GM19023 (cell line): Measurements from ENCODE around the gene ANK3.

Experiments used
- ATAC-seq: cut with Tn5 transposase; IDR thresholded peaks from one replicate; pipeline ENCODE4 v1.9.1; 2021; ENCODE audit warnings: mild to moderate bottlenecking, moderate library complexity; ENCODE audit not compliant: unreplicated experiment

ANK3 gene

GRCh38 chr10:60389413-60390025 lies at the start of gene ANK3:
Gene ANK3 (minus strand): TSS chr10:60389875. CDS start chr10:60389538, 337 bp downstream.
- ATAC-seq = no peak

GRCh38 chr10:60434418-60435046 lies 44.9 kb upstream of the ANK3 start:
- ATAC-seq = no peak

DNA sequence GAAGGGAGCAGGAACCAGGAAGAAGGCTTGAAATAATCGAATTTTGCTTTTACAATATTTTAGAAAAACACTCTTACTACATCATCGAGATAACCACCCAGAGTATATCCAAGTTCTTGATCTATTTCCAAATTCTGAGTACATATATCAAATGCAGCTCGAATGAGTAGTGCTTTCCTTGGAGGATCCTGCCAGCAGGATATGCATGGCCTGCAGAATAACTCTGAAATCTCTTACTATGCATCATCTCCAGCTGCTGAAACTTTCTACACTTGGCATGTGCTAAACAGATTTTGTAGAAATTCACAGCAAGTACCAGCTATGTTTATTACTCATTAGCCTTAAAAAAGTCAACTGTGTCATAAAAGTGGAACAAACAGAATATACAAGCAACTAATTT lies 44.0 kb upstream of the ANK3 start:
- ATAC-seq = no peak

GRCh38 chr10:60430836-60431597 lies 41.3 kb upstream of the ANK3 start:
- ATAC-seq = no peak

DNA sequence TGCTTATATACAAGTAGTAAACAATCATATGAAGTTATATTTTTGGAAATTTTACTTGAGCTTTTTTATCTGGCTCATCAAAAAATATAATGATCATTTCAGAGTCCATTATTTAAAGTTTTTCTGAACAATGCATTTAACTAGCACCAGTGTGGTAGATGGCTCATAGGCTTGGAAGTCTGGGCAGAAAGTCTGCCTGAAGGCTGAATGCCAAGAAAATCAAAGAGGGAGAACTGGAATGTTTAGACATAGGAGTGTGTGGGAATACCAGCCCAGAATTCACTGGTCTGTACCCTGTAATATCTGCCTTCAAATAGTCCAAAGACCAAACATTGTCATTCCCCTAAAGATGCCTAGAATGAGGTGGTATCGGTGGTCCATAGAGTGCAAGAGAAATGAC lies 40.3 kb upstream of the ANK3 start:
- no peak for ATAC-seq

GRCh38 chr10:60429084-60429849 lies 39.6 kb upstream of the ANK3 start:
- ATAC-seq = no peak

DNA sequence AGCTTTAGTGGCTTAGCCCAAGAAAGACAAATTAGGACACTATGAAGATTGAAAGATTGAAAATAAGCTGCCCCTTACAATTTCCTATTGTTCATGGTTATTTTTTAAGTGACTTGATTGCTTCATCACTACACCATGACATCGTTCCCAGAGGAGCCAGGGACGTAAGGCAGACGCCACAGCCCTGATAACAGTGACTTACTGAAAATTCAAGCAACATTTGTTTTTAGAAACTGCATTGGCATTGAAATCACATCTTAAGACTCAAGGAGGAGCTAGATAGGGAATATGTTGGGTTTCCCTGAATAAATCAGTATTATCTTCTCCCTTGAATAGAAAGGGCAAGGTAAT lies 38.7 kb upstream of the ANK3 start:
- no peak for ATAC-seq

- no peak for ATAC-seq
These were observed 38.2 kb upstream of the ANK3 start for GRCh38 chr10:60427709-60428386.

- ATAC-seq = no peak
These were observed 37.5 kb upstream of the ANK3 start for GRCh38 chr10:60427148-60427547.

GRCh38 chr10:60426425-60426824 lies 36.8 kb upstream of the ANK3 start:
- ATAC-seq = no peak

DNA sequence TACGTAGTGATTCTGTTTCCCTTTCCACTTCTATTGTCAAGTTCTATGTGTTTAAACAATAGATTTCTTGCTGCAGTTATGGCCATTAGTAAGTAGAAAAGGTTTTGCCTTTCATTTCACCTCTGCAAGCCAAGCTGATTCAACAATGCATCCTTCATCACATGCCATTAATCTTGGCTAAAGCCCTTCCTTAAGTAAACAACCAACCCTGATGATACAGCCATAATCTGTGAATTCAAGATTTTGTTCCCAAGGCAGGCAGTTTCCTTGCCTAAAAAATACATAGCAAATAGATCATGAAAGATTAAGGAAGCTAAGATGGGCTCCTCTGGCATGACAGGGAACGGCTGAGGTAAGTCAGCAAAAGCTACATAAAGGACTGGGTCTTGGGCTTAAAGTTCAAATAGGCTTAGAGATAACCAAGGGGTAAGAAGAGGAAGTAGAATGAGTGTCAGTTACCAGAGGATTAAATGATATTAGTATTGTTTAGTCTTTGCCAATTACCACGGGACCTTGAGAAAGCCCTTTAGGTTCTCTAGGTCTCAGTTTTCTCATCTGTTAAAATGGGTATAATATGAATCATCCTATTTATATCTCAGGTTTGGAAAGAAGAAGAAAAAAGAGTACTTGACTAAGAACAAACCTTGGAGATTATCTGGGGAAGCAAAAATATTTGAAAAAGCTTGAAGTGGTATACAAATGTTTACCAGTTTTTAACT lies 35.9 kb upstream of the ANK3 start:
- ATAC-seq = no peak

- ATAC-seq = no peak
These were observed 35.3 kb upstream of the ANK3 start for GRCh38 chr10:60424971-60425370.

GRCh38 chr10:60423920-60424319 lies 34.2 kb upstream of the ANK3 start:
- ATAC-seq = no peak

- no peak for ATAC-seq
These were observed 33.1 kb upstream of the ANK3 start for GRCh38 chr10:60422809-60423208.

GRCh38 chr10:60420991-60421894 lies 31.6 kb upstream of the ANK3 start:
- no peak for ATAC-seq

DNA sequence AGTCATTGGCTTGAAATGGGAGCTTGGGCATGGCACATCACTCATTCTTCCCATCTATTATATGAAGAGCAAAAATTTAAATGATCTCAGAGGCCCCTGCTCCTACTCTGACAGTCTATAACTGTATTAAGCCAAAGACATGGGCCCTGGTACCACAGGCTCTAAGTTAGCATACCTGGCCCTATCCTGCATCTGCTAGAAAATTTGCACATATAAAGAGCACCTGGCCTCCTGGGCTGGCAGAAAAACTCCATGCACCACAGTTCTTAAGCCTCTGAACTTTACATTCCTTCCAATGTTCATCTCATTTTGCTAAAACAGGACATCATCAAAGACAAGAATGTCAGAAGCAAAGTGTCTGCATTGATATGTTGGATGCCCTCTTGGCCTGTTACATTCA lies 29.6 kb upstream of the ANK3 start:
- no peak for ATAC-seq

DNA sequence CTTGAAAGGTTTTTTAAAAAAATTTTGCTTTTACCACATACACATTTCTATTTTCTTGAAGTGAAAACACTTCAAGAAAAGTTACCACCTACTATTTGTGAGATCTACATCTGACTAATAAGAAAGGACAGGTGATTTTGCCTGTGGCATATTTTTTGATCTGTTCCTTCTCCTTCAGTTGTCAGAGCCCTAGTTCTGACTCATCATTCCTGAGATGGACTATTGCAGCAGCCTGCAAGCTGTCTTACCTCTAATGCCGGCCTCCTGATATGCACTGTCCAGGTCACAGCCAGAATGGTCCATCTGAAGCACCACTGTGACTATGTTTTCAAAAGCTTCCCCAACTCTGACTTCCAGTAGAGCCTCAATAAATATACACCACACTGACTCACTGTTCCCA lies 28.2 kb upstream of the ANK3 start:
- no peak for ATAC-seq

DNA sequence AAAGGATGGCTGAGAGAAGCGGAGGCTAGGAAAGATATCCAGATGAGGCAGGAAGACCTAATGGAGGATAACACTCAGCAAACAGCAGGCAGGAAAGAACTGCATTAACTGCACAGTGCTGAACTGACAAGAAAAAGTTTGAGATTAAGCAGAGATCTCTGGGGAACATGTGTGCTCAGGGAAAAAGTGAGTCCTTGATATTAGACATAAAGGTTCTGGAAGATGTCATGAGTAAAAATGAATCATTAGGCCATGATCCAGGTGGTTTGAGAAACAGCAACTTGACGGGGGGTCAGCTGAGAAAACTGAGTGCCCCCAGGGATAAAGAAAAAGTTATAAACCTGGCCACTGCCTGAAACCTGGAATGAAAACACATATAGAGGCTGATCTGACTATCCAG lies 27.3 kb upstream of the ANK3 start:
- no peak for ATAC-seq

- no peak for ATAC-seq
These were observed 25.4 kb upstream of the ANK3 start for GRCh38 chr10:60414877-60415585.
